Pancreas (tissue), 10 donors: ENCODE measurements around the gene PPCS. TPM values are rescaled to one million over a fixed set of nuclear protein-coding genes. Genes with fewer than 3 reads are reported as not detected.
"Not testable (repeated sequence)": the region's sequence is repeated elsewhere in the genome, so short reads cannot be mapped to it uniquely, and the experiment has no call there.

ENCODE experiments used
- ATAC-seq, 4 donors: fragments of 200-7000 bp; cut with Tn5 transposase; one replicate each; pipeline versions ENCODE4 v1.8.0 to v1.9.1; 2020; ENCODE audit warnings: mild to moderate bottlenecking in 4 of 4, moderate library complexity in 4 of 4
- DNase-seq, 6 donors: peaks; one replicate each; pipeline ENCODE4 v3.0.0-alpha.2; 2020
- FAIRE-seq: peaks from 2 replicates; lab custom pipeline; 2012; peaks lifted over from hg19 to GRCh38; lab: Jason Lieb, UNC
- H3K27ac ChIP-seq, 4 donors: fragments of 200-600 bp; sonication (generic); 1 replicate in 3 of 4; 2 replicates in 1 of 4; pipeline versions ENCODE4 v1.5.0 to v1.8.0; 2020
- H3K27me3 ChIP-seq, 4 donors: fragments of 200-600 bp; one replicate each; pipeline ENCODE4 v1.8.0; 2021
- H3K36me3 ChIP-seq, 3 donors: fragments of 200-600 bp; sonication (generic) in 1 of 3; one replicate each; pipeline versions ENCODE4 v1.5.0 to v1.8.0; 2020 to 2021
- H3K4me1 ChIP-seq, 3 donors: fragments of 200-600 bp; one replicate each; pipeline ENCODE4 v1.8.0; 2021
- H3K4me3 ChIP-seq, 4 donors: fragments of 200-600 bp; sonication (generic) in 2 of 4; one replicate each; pipeline versions ENCODE4 v1.5.0 to v1.8.0; 2020 to 2021
- H3K9me3 ChIP-seq, 4 donors: fragments of 200-600 bp; one replicate each; pipeline ENCODE4 v1.8.0; 2021
- WGBS, 2 donors: extraction: QIAGEN DNeasy Blood & Tissue Kit; methylation state at CpG; one replicate each; pipeline ENCODE4 v1.1.7; 2013; 5-methylcytosine and 5-hydroxymethylcytosine counted together
- intact Hi-C, 3 donors: fragments of 100-400 bp; cut with DNase I; formaldehyde crosslinking; loops; one replicate each; pipeline versions ENCODE4 v1.11.1 to v1.14.2; 2022
- polyA plus RNA-seq, 2 donors: library from polyadenylated mRNA; stranded (reverse); fragments of 200-250 nt; gene quantifications; one replicate each; pipeline ENCODE4 v1.2.3, GENCODE V29; 2013
- total RNA-seq, 6 donors: library from RNA; stranded (reverse); fragmentation: NEBNext Ultra II Directional in 4 of 6; extraction: Animal tissue kit (Norgen Biotek cat#: 25700) in 4 of 6; gene quantifications; one replicate each; pipeline versions ENCODE4 v1.2.1 to v1.2.4, GENCODE V29; 2021 to 2023
- TF ChIP-seq, protein P1 (sequence below), 4 donors: fragments of 200-600 bp; sonication (generic) in 3 of 4; IDR thresholded peaks; one replicate each; pipeline versions ENCODE4 v1.5.0 to v1.8.0; 2021; ENCODE audit warnings: antibody characterized with exemption in 4 of 4
- donor health status: healthy with polysubstance abuse.
- donor health status: DM: no; HTN: no; CAD: no; lungs with moderate emphysema.
- donor health status: DM: no; HTN: no; CAD: no.
- donor health status: control.
- donor health status: control.
- donor health status: Bipolar disorder and iron deficiency.
- donor health status: DM: yes; HTN: yes; CAD: no.
- donor health status: DM: no; HTN: no; CAD: no.
- donor health status: DM: no; HTN: no; CAD: no.
- donor health status: DM: yes; HTN: yes; CAD: no.

The PPCS gene
- total and polyA plus RNA-seq, 8 donors: 25.5 to 62.3 (median 36.0) TPM

- ATAC-seq (no peak), DNase-seq (no peak), FAIRE-seq (no peak)
- Histone ChIP-seq H3K9me3 (no peaks in the 10 kb centered on the region), H3K36me3 (peaks cover 0 to 6% (median 0%) of the 10 kb centered on the region in 3 donors), H3K4me1 (no peaks in the 10 kb centered on the region), H3K27ac (no peak overlapping the region), H3K27me3 (no peaks in the 10 kb centered on the region), H3K4me3 (no peak overlapping the region)
- TF ChIP-seq, protein P1, sequence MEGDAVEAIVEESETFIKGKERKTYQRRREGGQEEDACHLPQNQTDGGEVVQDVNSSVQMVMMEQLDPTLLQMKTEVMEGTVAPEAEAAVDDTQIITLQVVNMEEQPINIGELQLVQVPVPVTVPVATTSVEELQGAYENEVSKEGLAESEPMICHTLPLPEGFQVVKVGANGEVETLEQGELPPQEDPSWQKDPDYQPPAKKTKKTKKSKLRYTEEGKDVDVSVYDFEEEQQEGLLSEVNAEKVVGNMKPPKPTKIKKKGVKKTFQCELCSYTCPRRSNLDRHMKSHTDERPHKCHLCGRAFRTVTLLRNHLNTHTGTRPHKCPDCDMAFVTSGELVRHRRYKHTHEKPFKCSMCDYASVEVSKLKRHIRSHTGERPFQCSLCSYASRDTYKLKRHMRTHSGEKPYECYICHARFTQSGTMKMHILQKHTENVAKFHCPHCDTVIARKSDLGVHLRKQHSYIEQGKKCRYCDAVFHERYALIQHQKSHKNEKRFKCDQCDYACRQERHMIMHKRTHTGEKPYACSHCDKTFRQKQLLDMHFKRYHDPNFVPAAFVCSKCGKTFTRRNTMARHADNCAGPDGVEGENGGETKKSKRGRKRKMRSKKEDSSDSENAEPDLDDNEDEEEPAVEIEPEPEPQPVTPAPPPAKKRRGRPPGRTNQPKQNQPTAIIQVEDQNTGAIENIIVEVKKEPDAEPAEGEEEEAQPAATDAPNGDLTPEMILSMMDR (IDR thresholded peaks at IDR 0.05): no peak
- 97 to 100% methylated on average over 1 of the region's 1 CpG for WGBS, 2 donors
- intact Hi-C loops: no loop called here
Measured at GRCh38 chr1:42480921-42481320, 24.6 kb downstream of the PPCS start.

DNA sequence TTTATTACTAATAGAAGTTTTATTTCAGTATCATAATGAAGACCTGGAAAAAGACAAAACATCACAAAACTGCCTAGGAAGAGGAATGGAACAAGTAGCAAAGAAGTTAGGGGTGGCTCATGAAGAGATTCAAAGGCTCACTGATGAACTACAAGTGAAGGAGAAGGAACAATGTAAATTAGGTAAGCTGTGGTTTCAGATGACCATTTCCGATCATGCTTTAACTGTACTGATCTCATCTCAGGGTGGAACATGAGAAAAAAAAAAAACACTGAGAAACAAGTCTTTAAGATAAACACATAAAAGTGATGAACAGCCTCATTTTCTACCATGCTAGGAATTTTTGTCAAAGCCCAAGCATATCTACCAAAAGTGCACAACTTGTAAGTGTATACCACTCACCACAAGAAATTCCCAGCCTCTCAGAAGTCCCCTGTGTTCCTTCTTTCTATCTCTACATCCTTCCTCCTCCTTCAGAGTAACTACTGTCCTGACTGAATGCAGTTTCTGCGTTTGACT lies 26.4 kb downstream of the PPCS start:
- Histone ChIP-seq H3K4me1 (no peaks in the 10 kb centered on the region), H3K4me3 (no peak overlapping the region), H3K36me3 (peaks cover 0 to 6% (median 0%) of the 10 kb centered on the region in 3 donors), H3K9me3 (no peaks in the 10 kb centered on the region), H3K27me3 (no peaks in the 10 kb centered on the region), H3K27ac (no peak overlapping the region)
- intact Hi-C loops: no loop called here
- FAIRE-seq (no peak), DNase-seq (no peak), ATAC-seq (no peak)
- TF ChIP-seq, protein P1 (IDR thresholded peaks at IDR 0.05): no peak
- WGBS, 2 donors: 88 to 90% methylated on average over 2 of the region's 2 CpGs

DNA sequence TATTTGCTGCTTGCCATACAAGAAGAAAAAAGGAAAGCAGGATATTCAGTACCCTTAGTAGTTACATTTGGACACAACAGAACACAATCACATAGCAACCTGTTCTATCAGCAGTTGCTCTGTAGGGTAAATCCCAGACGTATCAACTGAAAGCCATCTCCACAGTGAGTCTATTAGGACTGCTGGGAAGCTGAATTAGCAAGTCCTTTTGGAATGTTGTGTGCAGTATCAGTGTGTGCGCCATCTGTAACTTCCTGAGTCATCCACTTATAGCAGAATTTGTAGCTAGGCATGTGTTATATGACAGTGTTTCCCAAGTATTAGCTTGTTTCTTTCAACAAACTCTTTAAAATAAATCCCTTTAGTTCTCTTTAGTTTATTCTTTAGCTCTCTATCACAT lies 28.0 kb downstream of the PPCS start:
- no peak for FAIRE-seq
- TF ChIP-seq, protein P1 (IDR thresholded peaks at IDR 0.05): no peak
- intact Hi-C loops: no loop called here

GRCh38 chr1:42490237-42490636 lies 33.9 kb downstream of the PPCS start:
- TF ChIP-seq, protein P1 (IDR thresholded peaks at IDR 0.05): no peak
- Histone ChIP-seq H3K9me3 (no peaks in the 10 kb centered on the region), H3K27ac (no peak overlapping the region), H3K27me3 (no peaks in the 10 kb centered on the region), H3K4me3 (no peak overlapping the region), H3K4me1 (no peaks in the 10 kb centered on the region), H3K36me3 (no peaks in the 10 kb centered on the region)
- ATAC-seq (no peak), DNase-seq (no peak), FAIRE-seq (no peak)
- intact Hi-C loops: no loop called here
- 97 to 98% methylated on average over 3 of the region's 3 CpGs for WGBS, 2 donors

More for the DNA sequence above, 28.0 kb downstream of the PPCS start:
- Histone ChIP-seq H3K4me3 (no peak overlapping the region), H3K36me3 (peaks cover 0 to 6% (median 0%) of the 10 kb centered on the region in 3 donors), H3K27me3 (no peaks in the 10 kb centered on the region), H3K4me1 (no peaks in the 10 kb centered on the region), H3K27ac (no peak overlapping the region), H3K9me3 (no peaks in the 10 kb centered on the region)
- ATAC-seq (no peak), DNase-seq (no peak)
- WGBS, 2 donors: 92 to 93% methylated on average over 2 of the region's 2 CpGs

GRCh38 chr1:42502031-42502430 lies 45.7 kb downstream of the PPCS start:
- H3K4me3 ChIP-seq, intact Hi-C loops, H3K27me3 ChIP-seq, H3K9me3 ChIP-seq, FAIRE-seq, DNase-seq, ATAC-seq, H3K4me1 ChIP-seq, H3K27ac ChIP-seq: not testable (repeated sequence)
- 87 to 93% methylated on average over 11 of the region's 11 CpGs for WGBS, 2 donors
- H3K36me3 ChIP-seq: peaks cover 0 to 15% (median 0%) of the 10 kb centered on the region in 3 donors
